Hematopoietic multipotent progenitor cell treated with erythropoietin and hydrocortisone succinate and interleukin-3 and kit ligand, for 8 days (in vitro differentiated cells): ENCODE data around the gene S100A7.
"Not testable (repeated sequence)": the region's sequence is repeated elsewhere in the genome, so short reads cannot be mapped to it uniquely, and the experiment has no call there.

Source experiments
- DNase-seq: peaks from one replicate; pipeline ENCODE4 v3.0.0-alpha.2; 2015

S100A7 gene

GRCh38 chr1:153475282-153475681 is 14.8 kb upstream of the S100A7 start:
- no peak for DNase-seq

GRCh38 chr1:153474347-153474746 is 13.9 kb upstream of the S100A7 start:
- DNase-seq: no peak

GRCh38 chr1:153470707-153471106 is 10.3 kb upstream of the S100A7 start:
- no peak for DNase-seq

- no peak for DNase-seq
These were observed 6.5 kb upstream of the S100A7 start for GRCh38 chr1:153466908-153467307.

- DNase-seq: peak; percentile 60
These were observed 5.6 kb upstream of the S100A7 start for GRCh38 chr1:153465811-153466636.

- not testable (repeated sequence) for DNase-seq
These were observed 2.3 kb upstream of the S100A7 start for GRCh38 chr1:153462741-153463140.

GRCh38 chr1:153459655-153460054 is 796 bp downstream of the S100A7 start:
- no peak for DNase-seq

- DNase-seq: no peak
These were observed 4.1 kb downstream of the S100A7 start for GRCh38 chr1:153456396-153456795.

- DNase-seq: not testable (repeated sequence)
These were observed 11.6 kb downstream of the S100A7 start for GRCh38 chr1:153448851-153449250.

GRCh38 chr1:153447498-153448170 is 12.8 kb downstream of the S100A7 start:
- DNase-seq: no peak

- no peak for DNase-seq
These were observed 16.4 kb downstream of the S100A7 start for GRCh38 chr1:153444078-153444477.

- DNase-seq: no peak
These were observed 17.0 kb downstream of the S100A7 start for GRCh38 chr1:153443486-153443885.

GRCh38 chr1:153441238-153441755 is 19.2 kb downstream of the S100A7 start:
- DNase-seq: no peak

- no peak for DNase-seq
These were observed 21.2 kb downstream of the S100A7 start for GRCh38 chr1:153439273-153439672.

- DNase-seq: no peak
These were observed 21.9 kb downstream of the S100A7 start for GRCh38 chr1:153438599-153438998.

GRCh38 chr1:153437236-153437635 is 23.2 kb downstream of the S100A7 start:
- no peak for DNase-seq

GRCh38 chr1:153434746-153435455 is 25.6 kb downstream of the S100A7 start:
- peak; percentile 75 for DNase-seq

- DNase-seq: peak; percentile 70
These were observed 27.4 kb downstream of the S100A7 start for GRCh38 chr1:153432874-153433681.

- no peak for DNase-seq
These were observed 28.5 kb downstream of the S100A7 start for GRCh38 chr1:153431928-153432327.

- no peak for DNase-seq
These were observed 29.0 kb downstream of the S100A7 start for GRCh38 chr1:153431427-153431826.

- no peak for DNase-seq
These were observed 29.4 kb downstream of the S100A7 start for GRCh38 chr1:153431002-153431401.

GRCh38 chr1:153430561-153430960 is 29.9 kb downstream of the S100A7 start:
- no peak for DNase-seq

GRCh38 chr1:153430166-153430553 is 30.3 kb downstream of the S100A7 start:
- DNase-seq: no peak
